Right lobe of liver (tissue), 6 donors: ENCODE measurements around the gene FBXL19. TPM values are rescaled to one million over a fixed set of nuclear protein-coding genes. Genes with fewer than 3 reads are reported as not detected.

ENCODE experiments used
- ATAC-seq, 4 donors: fragments of 200-7000 bp; cut with Tn5 transposase; one replicate each; pipeline ENCODE4 v1.9.1; 2020; ENCODE audit warnings: mild to moderate bottlenecking in 4 of 4, moderate library complexity in 4 of 4
- DNase-seq, 3 donors: peaks; one replicate each; pipeline ENCODE4 v3.0.0-alpha.2; 2020
- H3K27ac ChIP-seq, 3 donors: fragments of 200-600 bp; one replicate each; pipeline ENCODE4 v1.8.0; 2022
- H3K27me3 ChIP-seq, 2 donors: fragments of 200-600 bp; one replicate each; pipeline ENCODE4 v1.8.0; 2022
- H3K36me3 ChIP-seq, 4 donors: fragments of 200-600 bp; sonication (generic) in 1 of 4; one replicate each; pipeline versions ENCODE4 v1.5.1 to v1.8.0; 2017 to 2022; ENCODE audit warnings: control low read depth in 1 of 4
- H3K4me1 ChIP-seq, 4 donors: fragments of 200-600 bp; sonication (generic) in 1 of 4; one replicate each; pipeline versions ENCODE4 v1.5.1 to v1.8.0; 2017 to 2022; ENCODE audit warnings: control low read depth in 1 of 4
- H3K4me3 ChIP-seq, 3 donors: fragments of 200-600 bp; one replicate each; pipeline ENCODE4 v1.8.0; 2022
- H3K9me3 ChIP-seq, 4 donors: fragments of 200-600 bp; sonication (generic) in 1 of 4; one replicate each; pipeline versions ENCODE4 v1.5.1 to v1.8.0; 2017 to 2022; ENCODE audit warnings: control low read depth in 1 of 4
- POLR2A ChIP-seq: fragments of 450-650 bp; IDR thresholded peaks from one replicate; pipeline ENCODE4 v1.6.1; 2017; ENCODE audit warnings: antibody characterized with exemption, mild to moderate bottlenecking
- WGBS: methylation state at CpG from one replicate; pipeline ENCODE4 v1.1.6; 2018; ENCODE audit warnings: low coverage, low lambda C conversion rate; ENCODE audit not compliant: insufficient coverage; ENCODE audit errors: missing lambda C conversion rate; 5-methylcytosine and 5-hydroxymethylcytosine counted together
- intact Hi-C, 2 donors: fragments of 100-400 bp; cut with DNase I; formaldehyde crosslinking; loops; one replicate each; pipeline versions ENCODE4 v1.11.2 to v1.14.1; 2022
- long read RNA-seq: library from polyadenylated mRNA; unstranded; transcript quantifications from one replicate; pipeline ENCODE4 v2.0.0, GENCODE V29; 2019
- total RNA-seq, 6 experiments: library from RNA; depleted of rRNA in 2 of 6; stranded (reverse); fragments of >200 nt in 2 of 6; fragmentation: NEBNext Ultra II Directional in 3 of 6; extraction: Animal tissue kit (Norgen Biotek cat#: 25700) in 3 of 6; gene quantifications; one replicate each; pipeline versions ENCODE4 v1.1.0 to v1.2.4, GENCODE V29; 2016 to 2023
- TF ChIP-seq, protein P1 (sequence below), 4 donors: fragments of 200-600 bp in 3 of 4; fragments of 450-650 bp in 1 of 4; IDR thresholded peaks; one replicate each; pipeline versions ENCODE4 v1.5.1 to v1.8.0; 2016 to 2022; ENCODE audit warnings: antibody characterized with exemption in 4 of 4, mild to moderate bottlenecking in 2 of 4
- donor health status: DM: no; HTN: yes; CAD: no.
- donor health status: DM: no; HTN: no; CAD: no.
- donor health status: DM: no; HTN: no; CAD: no.
- donor health status: DM: no; HTN: yes; CAD: no.
- donor health status: DM: no; HTN: yes; CAD: no.

The FBXL19 gene, protein sequence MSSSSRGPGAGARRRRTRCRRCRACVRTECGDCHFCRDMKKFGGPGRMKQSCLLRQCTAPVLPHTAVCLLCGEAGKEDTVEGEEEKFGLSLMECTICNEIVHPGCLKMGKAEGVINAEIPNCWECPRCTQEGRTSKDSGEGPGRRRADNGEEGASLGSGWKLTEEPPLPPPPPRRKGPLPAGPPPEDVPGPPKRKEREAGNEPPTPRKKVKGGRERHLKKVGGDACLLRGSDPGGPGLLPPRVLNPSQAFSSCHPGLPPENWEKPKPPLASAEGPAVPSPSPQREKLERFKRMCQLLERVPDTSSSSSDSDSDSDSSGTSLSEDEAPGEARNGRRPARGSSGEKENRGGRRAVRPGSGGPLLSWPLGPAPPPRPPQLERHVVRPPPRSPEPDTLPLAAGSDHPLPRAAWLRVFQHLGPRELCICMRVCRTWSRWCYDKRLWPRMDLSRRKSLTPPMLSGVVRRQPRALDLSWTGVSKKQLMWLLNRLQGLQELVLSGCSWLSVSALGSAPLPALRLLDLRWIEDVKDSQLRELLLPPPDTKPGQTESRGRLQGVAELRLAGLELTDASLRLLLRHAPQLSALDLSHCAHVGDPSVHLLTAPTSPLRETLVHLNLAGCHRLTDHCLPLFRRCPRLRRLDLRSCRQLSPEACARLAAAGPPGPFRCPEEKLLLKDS
- total RNA-seq = 1 to 10 TPM; 2.8 to 8.0 (median 3.4) TPM
- long read RNA-seq = 0 reads

DNA sequence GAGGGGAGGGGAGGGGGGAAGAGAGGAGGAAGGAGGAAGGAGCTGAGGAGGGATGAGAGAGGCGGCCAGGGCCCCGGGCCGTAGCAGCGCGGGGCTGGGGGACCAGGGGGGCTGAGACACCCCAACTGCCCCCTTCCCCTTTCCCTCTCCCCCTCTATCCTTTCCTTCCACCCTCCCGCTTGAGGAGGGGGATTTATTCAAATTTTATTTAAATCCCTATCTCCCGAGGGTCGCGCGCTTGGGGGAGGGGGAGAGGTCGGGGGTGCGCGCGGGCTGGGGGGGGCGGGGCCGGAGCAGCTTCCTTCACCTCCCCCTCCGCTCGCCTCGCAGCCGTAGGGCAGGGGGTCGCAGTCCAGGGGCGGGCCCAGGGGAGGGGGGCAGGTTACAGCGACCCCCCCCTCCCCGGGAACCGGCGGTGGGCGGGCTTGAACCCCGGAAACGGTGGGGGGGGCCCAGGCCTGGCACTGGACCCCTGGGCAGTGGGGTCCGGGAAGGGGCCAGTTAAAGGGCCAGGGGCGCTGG lies at the start of gene FBXL19:
Gene FBXL19 (plus strand): TSS at position 19 of the 522 bp plus-strand sequence. CDS start 2,183 bp downstream, outside the sequence.
- no peaks in the 10 kb centered on the region for H3K9me3 ChIP-seq
- H3K4me3 ChIP-seq = peak within 1 kb of the TSS; percentile 55 to 67 (median 63)
- peak; percentile 52 to 70 (median 66) for DNase-seq
- under 1% methylated on average over 11 of the region's 31 CpGs for WGBS
- peaks cover 0 to 4% (median 0%) of the 10 kb centered on the region in 4 donors for H3K4me1 ChIP-seq
- no peak for ATAC-seq
- intact Hi-C loops = no loop called here
- TF ChIP-seq, protein P1, sequence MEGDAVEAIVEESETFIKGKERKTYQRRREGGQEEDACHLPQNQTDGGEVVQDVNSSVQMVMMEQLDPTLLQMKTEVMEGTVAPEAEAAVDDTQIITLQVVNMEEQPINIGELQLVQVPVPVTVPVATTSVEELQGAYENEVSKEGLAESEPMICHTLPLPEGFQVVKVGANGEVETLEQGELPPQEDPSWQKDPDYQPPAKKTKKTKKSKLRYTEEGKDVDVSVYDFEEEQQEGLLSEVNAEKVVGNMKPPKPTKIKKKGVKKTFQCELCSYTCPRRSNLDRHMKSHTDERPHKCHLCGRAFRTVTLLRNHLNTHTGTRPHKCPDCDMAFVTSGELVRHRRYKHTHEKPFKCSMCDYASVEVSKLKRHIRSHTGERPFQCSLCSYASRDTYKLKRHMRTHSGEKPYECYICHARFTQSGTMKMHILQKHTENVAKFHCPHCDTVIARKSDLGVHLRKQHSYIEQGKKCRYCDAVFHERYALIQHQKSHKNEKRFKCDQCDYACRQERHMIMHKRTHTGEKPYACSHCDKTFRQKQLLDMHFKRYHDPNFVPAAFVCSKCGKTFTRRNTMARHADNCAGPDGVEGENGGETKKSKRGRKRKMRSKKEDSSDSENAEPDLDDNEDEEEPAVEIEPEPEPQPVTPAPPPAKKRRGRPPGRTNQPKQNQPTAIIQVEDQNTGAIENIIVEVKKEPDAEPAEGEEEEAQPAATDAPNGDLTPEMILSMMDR (IDR thresholded peaks at IDR 0.05) = no peak
- no peak for TF ChIP-seq POLR2A
- H3K36me3 ChIP-seq = no peaks in the 10 kb centered on the region
- peak within 1 kb of the TSS; percentile 88 to 93 (median 92) for H3K27ac ChIP-seq
- no peaks in the 10 kb centered on the region for H3K27me3 ChIP-seq

DNA sequence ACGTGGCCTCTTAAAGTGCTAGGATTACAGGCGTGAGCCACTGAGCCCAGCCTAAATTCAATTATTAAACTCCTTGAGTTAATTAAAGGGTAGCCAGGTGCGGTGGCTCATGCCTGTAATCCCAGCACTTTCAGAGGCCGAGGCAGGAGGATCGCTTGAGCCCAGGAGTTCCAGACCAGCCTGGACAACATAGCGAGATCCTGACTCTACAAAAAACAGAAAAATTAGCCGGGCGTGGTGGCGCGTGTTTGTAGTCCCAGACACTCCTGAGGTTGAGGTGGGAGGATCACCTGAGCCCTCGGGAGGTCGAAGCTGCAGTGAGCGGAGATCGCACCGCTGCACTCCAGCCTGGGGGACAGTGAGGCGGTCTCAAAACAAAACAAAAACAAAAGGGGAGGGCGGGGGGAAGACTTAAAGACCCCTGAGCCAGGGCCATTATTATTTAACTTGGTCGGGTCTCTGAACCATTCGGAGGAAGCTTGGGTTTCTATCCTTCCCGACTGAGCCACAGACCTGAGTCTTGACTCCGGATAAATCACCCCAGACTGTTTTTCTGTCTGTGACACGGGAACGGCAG lies 49.0 kb upstream of the FBXL19 start:
- no peaks in the 10 kb centered on the region for H3K9me3 ChIP-seq
- H3K4me1 ChIP-seq = peaks cover 0 to 14% (median 7%) of the 10 kb centered on the region in 4 donors
- intact Hi-C loops = no loop called here
- ATAC-seq (no peak), DNase-seq (no peak)
- WGBS = 19% methylated on average over 21 of the region's 23 CpGs
- TF ChIP-seq POLR2A = no peak
- TF ChIP-seq, protein P1 (IDR thresholded peaks at IDR 0.05) = no peak
- no peaks in the 10 kb centered on the region for H3K36me3 ChIP-seq
- H3K27ac ChIP-seq = peak overlapping the region; percentile 87 to 97 (median 88)
- peak overlapping the region; percentile 91 to 95 (median 91) for H3K4me3 ChIP-seq
- H3K27me3 ChIP-seq = no peaks in the 10 kb centered on the region

DNA sequence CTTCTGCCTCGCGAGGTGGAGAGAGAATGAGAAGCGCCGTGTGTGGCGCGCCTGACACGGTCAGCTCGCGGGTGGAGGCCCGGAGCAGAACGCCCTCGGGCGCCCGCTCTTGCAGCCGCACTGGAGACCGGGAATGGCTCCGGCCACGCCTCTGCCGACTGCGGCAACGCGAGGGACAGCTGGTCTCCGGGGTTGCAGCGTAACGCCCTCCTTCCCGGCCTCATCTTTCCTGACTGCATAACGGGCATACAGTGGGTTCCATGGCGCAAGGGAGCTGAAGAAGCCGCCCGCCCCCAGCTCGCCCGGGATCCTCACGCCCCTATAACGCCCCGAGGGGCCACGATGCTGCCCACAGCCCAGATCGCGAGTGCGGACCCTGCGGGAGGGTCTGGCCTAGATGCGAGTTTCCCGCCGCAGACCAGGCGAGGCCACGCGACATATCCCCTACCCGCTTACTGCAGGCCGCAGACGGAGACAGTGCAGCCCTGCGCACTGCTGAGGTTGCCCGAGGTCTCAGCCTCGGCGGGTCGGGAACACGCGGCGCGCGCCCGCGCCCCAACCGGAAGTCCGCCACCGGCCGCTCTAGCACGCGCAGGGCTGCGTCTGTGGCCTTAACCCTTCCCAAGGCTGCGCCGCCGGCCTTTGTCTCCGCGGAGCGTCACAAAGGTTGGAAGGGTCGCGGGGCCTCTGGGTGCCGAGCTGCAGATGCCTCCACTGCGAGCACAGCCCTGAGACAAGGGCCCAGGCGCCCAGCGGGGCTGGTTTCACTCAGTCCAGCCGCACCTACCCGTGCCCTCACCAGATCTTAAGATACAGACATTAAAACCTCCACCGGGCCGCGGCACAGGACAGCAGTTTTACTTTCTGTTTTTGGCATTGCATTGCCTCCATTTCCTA lies 48.3 kb upstream of the FBXL19 start:
- 0% methylated on average over 6 of the region's 85 CpGs for WGBS
- ATAC-seq (peak; percentile 97 to 99 (median 98)), DNase-seq (peak; percentile 92 to 95 (median 94))
- TF ChIP-seq, protein P1 (IDR thresholded peaks at IDR 0.05) = no peak
- peak; percentile 83 for TF ChIP-seq POLR2A
- Histone ChIP-seq H3K36me3 (no peaks in the 10 kb centered on the region), H3K27me3 (no peaks in the 10 kb centered on the region), H3K27ac (peak overlapping the region; percentile 87 to 97 (median 88)), H3K4me3 (peak overlapping the region; percentile 91 to 95 (median 91)), H3K4me1 (peaks cover 0 to 14% (median 7%) of the 10 kb centered on the region in 4 donors), H3K9me3 (no peaks in the 10 kb centered on the region)
- intact Hi-C loops = no loop called here
